ENCODE data around the gene TLR4.
A peak's percentile ranks its signal among the peaks of the same experiment; 100 is the strongest.

TLR4 gene

DNA sequence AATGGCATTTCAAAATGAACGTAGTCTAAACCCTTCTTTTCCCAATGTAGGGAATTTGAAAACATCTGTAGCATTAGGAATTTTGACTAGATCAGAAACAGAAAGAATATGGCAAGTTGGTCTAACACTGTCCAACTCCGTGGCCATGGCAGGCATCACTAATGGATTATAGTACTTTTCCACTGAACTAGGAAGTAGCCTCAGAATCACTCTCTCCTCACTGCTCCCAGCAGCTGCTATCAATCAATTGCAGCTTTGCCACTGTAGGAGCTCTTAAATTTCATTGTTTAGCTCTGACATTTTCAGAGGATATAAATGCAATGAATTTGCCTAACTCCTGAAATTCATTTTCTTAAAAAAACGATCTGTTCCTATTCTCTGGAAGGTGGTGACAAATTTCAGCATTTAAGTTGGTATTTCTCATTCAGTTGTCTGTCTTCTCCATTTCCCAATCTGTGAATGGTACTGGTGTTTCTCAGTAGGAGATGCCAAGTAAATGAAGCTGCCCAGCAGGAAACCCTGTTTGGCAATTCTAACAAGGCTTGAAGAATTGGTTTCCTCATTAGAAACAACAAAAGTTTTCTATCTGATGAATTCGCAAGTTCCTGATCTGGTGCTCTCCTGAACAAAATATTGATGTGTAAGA lies 64.7 kb downstream of the TLR4 start:
- Histone ChIP-seq H3K27ac (no peak overlapping the region), H3K4me3 (no peak overlapping the region), H3K4me2 (no peak overlapping the region), H3K27me3 (no peaks in the 10 kb centered on the region), H3K36me3 (no peaks in the 10 kb centered on the region), H3K4me1 (peaks cover 0 to 12% (median 0%) of the 10 kb centered on the region in 10 experiments; a peak in 5 of 20 replicates), H3K9ac (no peak overlapping the region), H3K9me3 (replicated peaks in 1 of 11) (no peaks in the 10 kb centered on the region), H4K20me1 (no peaks in the 10 kb centered on the region)
- no peak for TF ChIP-seq Cebpa-rat (IDR thresholded peaks at IDR 0.05)

DNA sequence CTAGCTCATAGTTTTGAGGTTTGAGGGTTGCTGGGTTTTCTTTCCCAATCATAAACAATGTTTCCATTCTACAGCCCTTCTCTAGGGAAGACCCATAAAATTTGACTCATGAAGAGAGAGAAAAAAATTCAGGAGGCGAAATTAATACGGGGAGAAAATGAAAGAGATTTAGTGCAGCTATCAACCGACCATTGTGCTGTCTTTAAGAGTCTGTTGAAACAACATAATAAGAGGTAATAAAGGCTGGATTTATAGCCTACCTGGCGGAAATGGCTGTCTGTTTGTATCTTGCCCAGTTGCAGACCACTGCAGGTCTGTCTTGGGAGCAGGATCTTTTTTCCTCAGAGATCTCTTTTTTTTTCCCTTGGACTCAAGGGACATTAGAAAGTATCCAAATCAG lies 66.9 kb downstream of the TLR4 start:
- no peaks in the 10 kb centered on the region for H4K20me1 ChIP-seq
- peaks cover 0 to 30% (median 0%) of the 10 kb centered on the region in 10 experiments; a peak in 5 of 20 replicates for H3K4me1 ChIP-seq
- no peak overlapping the region for H3K4me2 ChIP-seq
- no peak overlapping the region for H3K9ac ChIP-seq
- no peaks in the 10 kb centered on the region for H3K9me3 ChIP-seq (replicated peaks in 1 of 11)
- no peaks in the 10 kb centered on the region for H3K36me3 ChIP-seq
- no peak overlapping the region for H3K27ac ChIP-seq
- H3K27me3 ChIP-seq, result no peaks in the 10 kb centered on the region
- H3K4me3 ChIP-seq, result no peak overlapping the region
- TF ChIP-seq Cebpa-rat (IDR thresholded peaks at IDR 0.05), result no peak

GRCh38 chr9:117772960-117773359 lies 68.8 kb downstream of the TLR4 start:
- H3K4me2 ChIP-seq, result peak overlapping the region in 3 of 11 experiments; percentile 41 to 56 (median 44); a peak in 5 of 22 replicates
- H3K9me3 ChIP-seq (replicated peaks in 1 of 11), result no peaks in the 10 kb centered on the region
- peak overlapping the region in 2 of 11 experiments; percentile 6 to 9; a peak in 1 of 22 replicates for H3K27ac ChIP-seq
- H3K9ac ChIP-seq, result no peak overlapping the region
- peaks cover 5 to 48% (median 7%) of the 10 kb centered on the region in 10 experiments; a peak in 15 of 20 replicates for H3K4me1 ChIP-seq
- H4K20me1 ChIP-seq, result no peaks in the 10 kb centered on the region
- no peaks in the 10 kb centered on the region for H3K27me3 ChIP-seq
- no peak for TF ChIP-seq Cebpa-rat (IDR thresholded peaks at IDR 0.05)
- no peak overlapping the region for H3K4me3 ChIP-seq
- no peaks in the 10 kb centered on the region for H3K36me3 ChIP-seq
